Parathyroid adenoma (tissue), 2 donors: ENCODE data around the gene SLC35E4.

Source experiments
- H2AFZ ChIP-seq: fragments of 300-600 bp; sonication (generic); one replicate; pipeline ENCODE4 v1.7.0; 2017; ENCODE audit warnings: antibody characterized with exemption, mild to moderate bottlenecking
- H3K27ac ChIP-seq: fragments of 300-600 bp; sonication (generic); one replicate; pipeline ENCODE4 v1.7.0; 2017
- H3K27me3 ChIP-seq: fragments of 300-600 bp; sonication (generic); one replicate; pipeline ENCODE4 v1.7.0; 2017; ENCODE audit warnings: low read length; ENCODE audit not compliant: control insufficient read depth, insufficient read depth
- H3K36me3 ChIP-seq: fragments of 300-600 bp; sonication (generic); one replicate; pipeline ENCODE4 v1.7.0; 2017; ENCODE audit warnings: low read length; ENCODE audit not compliant: control insufficient read depth, insufficient read depth
- H3K4me1 ChIP-seq: fragments of 300-600 bp; sonication (generic); one replicate; pipeline ENCODE4 v1.7.0; 2017; ENCODE audit warnings: control low read depth
- H3K4me2 ChIP-seq: fragments of 300-600 bp; sonication (generic); one replicate; pipeline ENCODE4 v1.7.0; 2017; ENCODE audit warnings: low read length
- H3K4me3 ChIP-seq: fragments of 300-600 bp; sonication (generic); one replicate; pipeline ENCODE4 v1.7.0; 2017; ENCODE audit warnings: low read depth, low read length
- H3K79me2 ChIP-seq: fragments of 300-600 bp; sonication (generic); one replicate; pipeline ENCODE4 v1.7.0; 2017; ENCODE audit warnings: control low read depth
- H3K9ac ChIP-seq: fragments of 300-600 bp; sonication (generic); one replicate; pipeline ENCODE4 v1.7.0; 2017; ENCODE audit warnings: mild to moderate bottlenecking
- H3K9me3 ChIP-seq: fragments of 300-600 bp; sonication (generic); one replicate; pipeline ENCODE4 v1.7.0; 2017; ENCODE audit warnings: low read length; ENCODE audit not compliant: control insufficient read depth
- CTCF ChIP-seq: fragments of 300-600 bp; sonication (generic); IDR thresholded peaks from one replicate; pipeline ENCODE4 v1.7.0; 2017; ENCODE audit warnings: antibody characterized with exemption, mild to moderate bottlenecking
- donor health status: primary hyperparathyroidism.

The SLC35E4 gene

GRCh38 chr22:30610299-30610698 lies 25.3 kb upstream of the SLC35E4 start:
- Histone ChIP-seq H3K9ac (no peak overlapping the region), H3K9me3 (no peaks in the 10 kb centered on the region), H2AFZ (no peak overlapping the region), H3K27me3 (no peaks in the 10 kb centered on the region), H3K79me2 (no peaks in the 10 kb centered on the region), H3K4me1 (peaks cover 4% of the 10 kb centered on the region), H3K36me3 (no peaks in the 10 kb centered on the region), H3K4me3 (no peak overlapping the region), H3K4me2 (no peak overlapping the region), H3K27ac (no peak overlapping the region)
- TF ChIP-seq CTCF = no peak

GRCh38 chr22:30611197-30611596 lies 24.4 kb upstream of the SLC35E4 start:
- H3K79me2 ChIP-seq = no peaks in the 10 kb centered on the region
- no peak overlapping the region for H3K9ac ChIP-seq
- H3K36me3 ChIP-seq = no peaks in the 10 kb centered on the region
- no peak overlapping the region for H3K4me2 ChIP-seq
- H3K27me3 ChIP-seq = no peaks in the 10 kb centered on the region
- peaks cover 2% of the 10 kb centered on the region for H3K4me1 ChIP-seq
- no peak for TF ChIP-seq CTCF
- H3K4me3 ChIP-seq = no peak overlapping the region
- no peak overlapping the region for H2AFZ ChIP-seq
- no peak overlapping the region for H3K27ac ChIP-seq
- no peaks in the 10 kb centered on the region for H3K9me3 ChIP-seq

- Histone ChIP-seq H3K9ac (no peak overlapping the region), H3K27ac (no peak overlapping the region), H3K9me3 (no peaks in the 10 kb centered on the region), H2AFZ (no peak overlapping the region), H3K4me3 (no peak overlapping the region), H3K4me1 (no peaks in the 10 kb centered on the region), H3K4me2 (no peak overlapping the region), H3K79me2 (no peaks in the 10 kb centered on the region), H3K27me3 (no peaks in the 10 kb centered on the region), H3K36me3 (no peaks in the 10 kb centered on the region)
- no peak for TF ChIP-seq CTCF
These were observed 22.8 kb upstream of the SLC35E4 start for GRCh38 chr22:30612789-30613188.

GRCh38 chr22:30614268-30614667 lies 21.3 kb upstream of the SLC35E4 start:
- Histone ChIP-seq H3K9ac (no peak overlapping the region), H2AFZ (no peak overlapping the region), H3K9me3 (no peaks in the 10 kb centered on the region), H3K4me1 (no peaks in the 10 kb centered on the region), H3K4me2 (no peak overlapping the region), H3K4me3 (no peak overlapping the region), H3K79me2 (no peaks in the 10 kb centered on the region), H3K27ac (no peak overlapping the region), H3K27me3 (no peaks in the 10 kb centered on the region), H3K36me3 (no peaks in the 10 kb centered on the region)
- no peak for TF ChIP-seq CTCF

GRCh38 chr22:30614879-30615278 lies 20.7 kb upstream of the SLC35E4 start:
- TF ChIP-seq CTCF = no peak
- Histone ChIP-seq H3K27me3 (no peaks in the 10 kb centered on the region), H3K27ac (no peak overlapping the region), H3K4me2 (no peak overlapping the region), H3K4me1 (no peaks in the 10 kb centered on the region), H2AFZ (no peak overlapping the region), H3K9me3 (no peaks in the 10 kb centered on the region), H3K9ac (no peak overlapping the region), H3K79me2 (no peaks in the 10 kb centered on the region), H3K36me3 (no peaks in the 10 kb centered on the region), H3K4me3 (no peak overlapping the region)
